GM12891 (cell line): ENCODE measurements around the gene DUSP7.

ENCODE experiments used
- DNase-seq: peaks from one replicate; pipeline ENCODE4 v3.0.0; 2011; ENCODE audit warnings: low spot score; ENCODE audit not compliant: insufficient read length
- FAIRE-seq: peaks from 2 replicates; lab custom pipeline; 2011; peaks lifted over from hg19 to GRCh38; lab: Jason Lieb, UNC
- PAX5 ChIP-seq: IDR thresholded peaks from 2 replicates; pipeline ENCODE4 v1.6.1; 2011; ENCODE audit warnings: low read length, moderate library complexity, mild to moderate bottlenecking; ENCODE audit not compliant: insufficient read depth, severe bottlenecking
- POLR2A ChIP-seq: IDR thresholded peaks from 2 replicates; pipeline ENCODE4 v1.6.1; 2011; ENCODE audit warnings: low read depth, low read length, control low read depth
- POLR2AphosphoS5 ChIP-seq: IDR thresholded peaks from 2 replicates; pipeline ENCODE4 v1.6.1; 2011; ENCODE audit warnings: low read depth, low read length, control low read depth
- POU2F2 ChIP-seq: IDR thresholded peaks from 2 replicates; pipeline ENCODE4 v1.6.1; 2011; ENCODE audit warnings: low read depth, mild to moderate bottlenecking, control low read depth, low read length, moderate library complexity
- SPI1 ChIP-seq: IDR thresholded peaks from 2 replicates; pipeline ENCODE4 v1.6.1; 2011; ENCODE audit warnings: low read depth, low read length, control low read depth
- TAF1 ChIP-seq: IDR thresholded peaks from 2 replicates; pipeline ENCODE4 v1.6.1; 2011; ENCODE audit warnings: low read depth, low read length, control low read depth

DUSP7 gene

GRCh38 chr3:52022323-52023100 is 33.9 kb downstream of the DUSP7 start:
- DNase-seq: no peak
- no peak for FAIRE-seq
- no peak for TF ChIP-seq TAF1

- FAIRE-seq (no peak), DNase-seq (no peak)
- TF ChIP-seq PAX5 (no peak), SPI1 (no peak), POU2F2 (no peak), POLR2A (no peak), POLR2AphosphoS5 (no peak), TAF1 (no peak)
These were observed 34.7 kb downstream of the DUSP7 start for GRCh38 chr3:52021489-52022268.

- FAIRE-seq (no peak), DNase-seq (no peak)
- no peak for TF ChIP-seq POLR2A
- TF ChIP-seq PAX5: no peak
- TF ChIP-seq TAF1: no peak
- no peak for TF ChIP-seq POU2F2
- no peak for TF ChIP-seq POLR2AphosphoS5
- TF ChIP-seq SPI1: no peak
These were observed 35.6 kb downstream of the DUSP7 start for GRCh38 chr3:52020796-52021195.

GRCh38 chr3:52019352-52020080 is 36.9 kb downstream of the DUSP7 start:
- no peak for FAIRE-seq
- TF ChIP-seq POLR2AphosphoS5 (no peak), PAX5 (no peak)
- no peak for DNase-seq

GRCh38 chr3:52018319-52019000 is 37.9 kb downstream of the DUSP7 start:
- FAIRE-seq: no peak

GRCh38 chr3:52017586-52017985 is 38.8 kb downstream of the DUSP7 start:
- no peak for TF ChIP-seq SPI1
- TF ChIP-seq TAF1: no peak
- no peak for TF ChIP-seq PAX5
- no peak for TF ChIP-seq POLR2A
- TF ChIP-seq POU2F2: no peak
- no peak for TF ChIP-seq POLR2AphosphoS5
- DNase-seq: no peak
- no peak for FAIRE-seq

More at GRCh38 chr3:52018319-52019000, 37.9 kb downstream of the DUSP7 start:
- DNase-seq: no peak
- TF ChIP-seq POLR2AphosphoS5 (no peak), POLR2A (no peak), SPI1 (no peak), POU2F2 (no peak), PAX5 (no peak), TAF1 (no peak)

- TF ChIP-seq POLR2A: no peak
- no peak for TF ChIP-seq SPI1
- no peak for TF ChIP-seq POLR2AphosphoS5
- no peak for TF ChIP-seq PAX5
- no peak for TF ChIP-seq POU2F2
- TF ChIP-seq TAF1: no peak
- FAIRE-seq (no peak), DNase-seq (no peak)
These were observed 40.7 kb downstream of the DUSP7 start for GRCh38 chr3:52015438-52016228.

GRCh38 chr3:52014613-52015012 is 41.8 kb downstream of the DUSP7 start:
- no peak for FAIRE-seq
- DNase-seq: no peak

More at GRCh38 chr3:52014613-52015012, 41.8 kb downstream of the DUSP7 start:
- no peak for TF ChIP-seq POLR2A
- no peak for TF ChIP-seq POU2F2
- no peak for TF ChIP-seq POLR2AphosphoS5
- no peak for TF ChIP-seq SPI1
- no peak for TF ChIP-seq PAX5
- TF ChIP-seq TAF1: no peak
